Adrenal gland (tissue), 12 donors: ENCODE measurements around the gene IGFALS. TPM values are rescaled to one million over a fixed set of nuclear protein-coding genes. Genes with fewer than 3 reads are reported as not detected.

Experiments used
- DNase-seq, 7 donors: peaks; one replicate each; pipeline ENCODE4 v3.0.0-alpha.2; 2019 to 2020
- H3K27ac ChIP-seq, 5 donors: fragments of 200-600 bp; sonication (generic) in 4 of 5; 1 replicate in 3 of 5; 2 replicates in 2 of 5; pipeline versions ENCODE4 v1.5.1 to v1.8.0; 2016 to 2020; ENCODE audit warnings: mild to moderate bottlenecking in 1 of 5
- H3K27me3 ChIP-seq: fragments of 200-600 bp; 2 replicates; pipeline ENCODE4 v1.8.0; 2021
- H3K36me3 ChIP-seq, 2 donors: fragments of 200-600 bp; replicated peaks in 1 of 2; 1 replicate in 1 of 2; 2 replicates in 1 of 2; pipeline versions ENCODE4 v1.5.1 to v1.8.0; 2018 to 2022
- H3K4me1 ChIP-seq, 2 donors: fragments of 200-600 bp; replicated peaks in 1 of 2; 1 replicate in 1 of 2; 2 replicates in 1 of 2; pipeline versions ENCODE4 v1.5.1 to v1.8.0; 2018 to 2021
- H3K4me3 ChIP-seq, 4 donors: fragments of 200-600 bp; sonication (generic) in 3 of 4; one replicate each; pipeline ENCODE4 v1.5.1; 2016 to 2018
- H3K9me3 ChIP-seq, 3 donors: fragments of 200-600 bp; sonication (generic) in 1 of 3; replicated peaks in 1 of 3; 1 replicate in 2 of 3; 2 replicates in 1 of 3; pipeline versions ENCODE4 v1.5.1 to v1.8.0; 2016 to 2021
- CTCF ChIP-seq, 6 experiments: fragments of 450-650 bp in 4 of 6; fragments of 200-600 bp in 2 of 6; sonication (generic) in 1 of 6; IDR thresholded peaks; 1 replicate in 5 of 6; 2 replicates in 1 of 6; pipeline versions ENCODE4 v1.5.1 to v1.8.0; 2016 to 2021; ENCODE audit warnings: antibody characterized with exemption in 6 of 6, mild to moderate bottlenecking in 2 of 6, moderate library complexity in 1 of 6
- POLR2A ChIP-seq, 2 donors: fragments of 450-650 bp; IDR thresholded peaks; one replicate each; pipeline ENCODE4 v1.6.1; 2017; ENCODE audit warnings: antibody characterized with exemption in 2 of 2, mild to moderate bottlenecking in 2 of 2, moderate library complexity in 1 of 2
- WGBS, 4 donors: extraction: QIAGEN DNeasy Blood & Tissue Kit in 2 of 4; methylation state at CpG; one replicate each; pipeline versions ENCODE4 v1.1.5 to v1.1.7; 2013 to 2017; 5-methylcytosine and 5-hydroxymethylcytosine counted together
- intact Hi-C, 2 donors: fragments of 100-400 bp; cut with DNase I; formaldehyde crosslinking; loops; one replicate each; pipeline versions ENCODE4 v1.14.1 to v1.15.0; 2022 to 2023
- polyA plus RNA-seq, 3 donors: library from polyadenylated mRNA; stranded (reverse); fragments of 200-250 nt in 2 of 3; fragments of 350-450 nt in 1 of 3; fragmentation: Illumina TruSeq in 1 of 3; extraction: RNeasy Lipid Tissue Mini Kit (QIAGEN cat#74804) in 1 of 3; gene quantifications; one replicate each; pipeline ENCODE4 v1.2.3, GENCODE V29; 2013 to 2014
- total RNA-seq, 9 donors: library from RNA; depleted of rRNA in 4 of 9; stranded (reverse); fragments of >200 nt in 4 of 9; fragments of 120-200 nt in 1 of 9; fragmentation: NEBNext Ultra II Directional in 1 of 9; extraction: Animal tissue kit (Norgen Biotek cat#: 25700) in 1 of 9; gene quantifications; one replicate each; pipeline versions ENCODE4 v1.1.0 to v1.2.4, GENCODE V29; 2013 to 2023
- donor health status: healthy with polysubstance abuse.
- donor health status: Bipolar disorder and iron deficiency.
- donor health status: DM: yes; HTN: yes; CAD: no.
- donor health status: DM: no; HTN: no; CAD: no.
- donor health status: DM: no; HTN: no; CAD: no.
- donor health status: DM: yes; HTN: yes; CAD: no.

The IGFALS gene
- total and polyA plus RNA-seq, 12 donors, result 0.11 to 3.9 (median 0.31) TPM; not detected in 2

- Histone ChIP-seq H3K4me1 (peaks cover 31 to 42% of the 10 kb centered on the region in 2 donors), H3K4me3 (no peak overlapping the region), H3K36me3 (peaks cover 0 to 38% of the 10 kb centered on the region in 2 donors), H3K27me3 (no peaks in the 10 kb centered on the region), H3K9me3 (no peaks in the 10 kb centered on the region), H3K27ac (peak overlapping the region in 4 of 5 donors; percentile 72 to 98 (median 87))
- intact Hi-C loops, result no loop called here
- 32 to 41% (median 36%) methylated on average over 7 to 9 of the region's 9 CpGs for WGBS, 4 donors
- TF ChIP-seq CTCF (IDR thresholded peaks at IDR 0.05) (peak in 5 of 6 experiments; percentile 28 to 42 (median 37)), POLR2A (IDR thresholded peaks at IDR 0.05) (peak in 1 of 2 donors; percentile 55)
- peak; percentile 82 to 94 (median 93) for DNase-seq
Measured at GRCh38 chr16:1823821-1824220, 30.3 kb upstream of the IGFALS start.

- TF ChIP-seq POLR2A (IDR thresholded peaks at IDR 0.05) (no peak), CTCF (IDR thresholded peaks at IDR 0.05) (no peak)
- H3K4me1 ChIP-seq, result peaks cover 21 to 31% of the 10 kb centered on the region in 2 donors
- whole genome bisulfite sequencing, 4 donors, result 88 to 95% (median 93%) methylated on average over 14 to 16 of the region's 16 CpGs
- H3K27ac ChIP-seq, result peak overlapping the region in 1 of 5 donors; percentile 22
- no peak overlapping the region for H3K4me3 ChIP-seq
- no peaks in the 10 kb centered on the region for H3K9me3 ChIP-seq
- H3K36me3 ChIP-seq, result peaks cover 0 to 48% of the 10 kb centered on the region in 2 donors
- H3K27me3 ChIP-seq, result no peaks in the 10 kb centered on the region
- intact Hi-C loops, result no loop called here
- peak in 2 of 7 donors; percentile 23 to 50 for DNase-seq
Measured at GRCh38 chr16:1822801-1823200, 29.3 kb upstream of the IGFALS start.

- DNase-seq, result peak in 1 of 7 donors; percentile 25
Measured at GRCh38 chr16:1821861-1822611, 28.5 kb upstream of the IGFALS start.

GRCh38 chr16:1820946-1821290, 27.4 kb upstream of the IGFALS start:
- Histone ChIP-seq H3K27me3 (no peaks in the 10 kb centered on the region), H3K27ac (no peak overlapping the region), H3K9me3 (no peaks in the 10 kb centered on the region), H3K4me3 (no peak overlapping the region), H3K36me3 (peaks cover 0 to 65% of the 10 kb centered on the region in 2 donors), H3K4me1 (peaks cover 16 to 26% of the 10 kb centered on the region in 2 donors)
- intact Hi-C loops, result no loop called here
- TF ChIP-seq POLR2A (IDR thresholded peaks at IDR 0.05) (no peak), CTCF (IDR thresholded peaks at IDR 0.05) (no peak)
- 89 to 94% (median 92%) methylated on average over 4 to 12 of the region's 12 CpGs for WGBS, 4 donors
- DNase-seq, result peak in 1 of 7 donors; percentile 17

More at GRCh38 chr16:1821861-1822611, 28.5 kb upstream of the IGFALS start:
- H3K4me3 ChIP-seq, result no peak overlapping the region
- H3K4me1 ChIP-seq, result peaks cover 18 to 27% of the 10 kb centered on the region in 2 donors
- H3K36me3 ChIP-seq, result peaks cover 0 to 55% of the 10 kb centered on the region in 2 donors
- H3K27ac ChIP-seq, result peak overlapping the region in 1 of 5 donors; percentile 22
- intact Hi-C loops, result no loop called here
- H3K27me3 ChIP-seq, result no peaks in the 10 kb centered on the region
- 88 to 91% (median 88%) methylated on average over 13 to 24 of the region's 24 CpGs for WGBS, 4 donors
- TF ChIP-seq POLR2A (IDR thresholded peaks at IDR 0.05) (no peak), CTCF (IDR thresholded peaks at IDR 0.05) (no peak)
- H3K9me3 ChIP-seq, result no peaks in the 10 kb centered on the region
